Loucy (cell line): Measurements from ENCODE around the gene PANX3.

Experiments used
- H2AFZ ChIP-seq: fragments of 200-600 bp; sonication (generic); 2 replicates; pipeline ENCODE4 v1.6.0; 2016; ENCODE audit warnings: antibody characterized with exemption, mild to moderate bottlenecking, low read length, moderate library complexity
- H3F3A ChIP-seq: fragments of 200-600 bp; 2 replicates; pipeline ENCODE4 v1.6.0; 2016; ENCODE audit warnings: antibody characterized with exemption, low read depth, mild to moderate bottlenecking
- H3K27me3 ChIP-seq: fragments of 200-600 bp; sonication (generic); 2 replicates; pipeline ENCODE4 v1.6.1; 2014; ENCODE audit warnings: low read length, mild to moderate bottlenecking; ENCODE audit not compliant: insufficient read depth, poor library complexity, severe bottlenecking
- H3K36me3 ChIP-seq: fragments of 200-600 bp; sonication (generic); 2 replicates; pipeline ENCODE4 v1.6.1; 2016; ENCODE audit warnings: low read length; ENCODE audit not compliant: insufficient read depth
- H3K4me1 ChIP-seq: fragments of 200-600 bp; sonication (generic); 2 replicates; pipeline ENCODE4 v1.5.1; 2014; ENCODE audit warnings: low read length, mild to moderate bottlenecking; ENCODE audit not compliant: insufficient read depth, poor library complexity, severe bottlenecking
- H3K4me2 ChIP-seq: fragments of 200-600 bp; sonication (generic); 2 replicates; pipeline ENCODE4 v1.6.0; 2014; ENCODE audit warnings: antibody characterized with exemption, low read length, low read depth, mild to moderate bottlenecking; ENCODE audit not compliant: poor library complexity, severe bottlenecking
- H3K4me3 ChIP-seq: fragments of 200-600 bp; sonication (generic); 2 replicates; pipeline ENCODE4 v1.5.1; 2014; ENCODE audit warnings: low read length, mild to moderate bottlenecking, mixed read lengths; ENCODE audit not compliant: poor library complexity, severe bottlenecking
- H3K79me2 ChIP-seq: fragments of 200-600 bp; sonication (generic); 2 replicates; pipeline ENCODE4 v1.6.1; 2014; ENCODE audit warnings: low read length; ENCODE audit not compliant: insufficient read depth
- H3K9ac ChIP-seq: fragments of 200-600 bp; sonication (generic); 2 replicates; pipeline ENCODE4 v1.6.0; 2014; ENCODE audit warnings: mild to moderate bottlenecking, low read depth, low read length, moderate library complexity; ENCODE audit not compliant: poor library complexity, severe bottlenecking
- H3K9me2 ChIP-seq: fragments of 200-600 bp; sonication (generic); replicated peaks from 2 replicates; pipeline ENCODE4 v1.6.1; 2016; ENCODE audit warnings: low read depth, low read length, mixed read lengths
- H3K9me3 ChIP-seq: fragments of 200-600 bp; sonication (generic); 2 replicates; pipeline ENCODE4 v1.6.1; 2014; ENCODE audit warnings: mild to moderate bottlenecking, antibody characterized with exemption, low read length, low read depth; ENCODE audit not compliant: insufficient read depth
- H4K20me1 ChIP-seq: fragments of 200-600 bp; sonication (generic); 2 replicates; pipeline ENCODE4 v1.6.0; 2014; ENCODE audit warnings: antibody characterized with exemption, low read length, mild to moderate bottlenecking; ENCODE audit not compliant: insufficient read depth, poor library complexity, severe bottlenecking
- EZH2phosphoT487 ChIP-seq: fragments of 200-600 bp; IDR thresholded peaks from 2 replicates; pipeline ENCODE4 v1.6.1; 2018; ENCODE audit warnings: antibody characterized with exemption, mild to moderate bottlenecking, moderate library complexity, borderline replicate concordance
- TF ChIP-seq, protein P1 (sequence below): fragments of 200-600 bp; sonication (generic); conservative IDR thresholded peaks from 2 replicates; pipeline ENCODE4 v1.5.1; 2014; ENCODE audit warnings: mild to moderate bottlenecking, antibody characterized with exemption, low read length

Gene PANX3

DNA sequence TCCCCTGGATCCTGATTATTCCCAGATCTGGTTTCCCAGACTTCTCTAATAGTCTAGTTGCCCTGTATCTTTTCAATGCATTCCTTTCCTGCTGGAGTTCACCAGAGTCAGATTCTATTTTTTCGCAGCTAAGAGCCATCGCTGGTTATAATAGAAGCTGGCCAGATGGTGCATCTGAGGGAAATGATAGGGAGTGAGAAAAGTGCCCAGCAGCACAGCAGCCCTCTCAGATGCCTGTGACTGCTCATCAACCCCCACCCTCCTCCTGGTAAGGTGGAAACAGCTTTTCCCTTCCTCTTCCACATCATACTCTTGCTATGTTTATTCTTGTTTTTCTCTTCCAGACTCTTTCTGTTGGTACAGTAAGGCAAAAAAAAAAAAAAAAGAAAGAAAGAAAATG lies 28.7 kb upstream of the PANX3 start:
- no peak overlapping the region for H3K4me3 ChIP-seq
- H2AFZ ChIP-seq, result no peak overlapping the region
- no peak overlapping the region for H3K4me2 ChIP-seq
- TF ChIP-seq, protein P1, sequence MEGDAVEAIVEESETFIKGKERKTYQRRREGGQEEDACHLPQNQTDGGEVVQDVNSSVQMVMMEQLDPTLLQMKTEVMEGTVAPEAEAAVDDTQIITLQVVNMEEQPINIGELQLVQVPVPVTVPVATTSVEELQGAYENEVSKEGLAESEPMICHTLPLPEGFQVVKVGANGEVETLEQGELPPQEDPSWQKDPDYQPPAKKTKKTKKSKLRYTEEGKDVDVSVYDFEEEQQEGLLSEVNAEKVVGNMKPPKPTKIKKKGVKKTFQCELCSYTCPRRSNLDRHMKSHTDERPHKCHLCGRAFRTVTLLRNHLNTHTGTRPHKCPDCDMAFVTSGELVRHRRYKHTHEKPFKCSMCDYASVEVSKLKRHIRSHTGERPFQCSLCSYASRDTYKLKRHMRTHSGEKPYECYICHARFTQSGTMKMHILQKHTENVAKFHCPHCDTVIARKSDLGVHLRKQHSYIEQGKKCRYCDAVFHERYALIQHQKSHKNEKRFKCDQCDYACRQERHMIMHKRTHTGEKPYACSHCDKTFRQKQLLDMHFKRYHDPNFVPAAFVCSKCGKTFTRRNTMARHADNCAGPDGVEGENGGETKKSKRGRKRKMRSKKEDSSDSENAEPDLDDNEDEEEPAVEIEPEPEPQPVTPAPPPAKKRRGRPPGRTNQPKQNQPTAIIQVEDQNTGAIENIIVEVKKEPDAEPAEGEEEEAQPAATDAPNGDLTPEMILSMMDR, result no peak
- H3K36me3 ChIP-seq, result no peaks in the 10 kb centered on the region
- H3F3A ChIP-seq, result no peaks in the 10 kb centered on the region
- no peaks in the 10 kb centered on the region for H3K4me1 ChIP-seq
- H4K20me1 ChIP-seq, result no peaks in the 10 kb centered on the region
- no peaks in the 10 kb centered on the region for H3K9me3 ChIP-seq
- no peak overlapping the region for H3K9ac ChIP-seq
- H3K9me2 ChIP-seq, result no peaks in the 10 kb centered on the region
- H3K79me2 ChIP-seq, result no peaks in the 10 kb centered on the region
- H3K27me3 ChIP-seq, result no peaks in the 10 kb centered on the region

- H3K9me2 ChIP-seq, result no peaks in the 10 kb centered on the region
- TF ChIP-seq, protein P1, result no peak
- TF ChIP-seq EZH2phosphoT487, result no peak
- no peak overlapping the region for H3K4me2 ChIP-seq
- no peak overlapping the region for H2AFZ ChIP-seq
- H3F3A ChIP-seq, result no peaks in the 10 kb centered on the region
- H3K9me3 ChIP-seq, result no peaks in the 10 kb centered on the region
- no peaks in the 10 kb centered on the region for H3K4me1 ChIP-seq
- no peak overlapping the region for H3K4me3 ChIP-seq
- H3K9ac ChIP-seq, result no peak overlapping the region
- no peaks in the 10 kb centered on the region for H3K36me3 ChIP-seq
- H4K20me1 ChIP-seq, result no peaks in the 10 kb centered on the region
- H3K27me3 ChIP-seq, result no peaks in the 10 kb centered on the region
- H3K79me2 ChIP-seq, result no peaks in the 10 kb centered on the region
Measured at GRCh38 chr11:124583781-124584180, 27.4 kb upstream of the PANX3 start.

DNA sequence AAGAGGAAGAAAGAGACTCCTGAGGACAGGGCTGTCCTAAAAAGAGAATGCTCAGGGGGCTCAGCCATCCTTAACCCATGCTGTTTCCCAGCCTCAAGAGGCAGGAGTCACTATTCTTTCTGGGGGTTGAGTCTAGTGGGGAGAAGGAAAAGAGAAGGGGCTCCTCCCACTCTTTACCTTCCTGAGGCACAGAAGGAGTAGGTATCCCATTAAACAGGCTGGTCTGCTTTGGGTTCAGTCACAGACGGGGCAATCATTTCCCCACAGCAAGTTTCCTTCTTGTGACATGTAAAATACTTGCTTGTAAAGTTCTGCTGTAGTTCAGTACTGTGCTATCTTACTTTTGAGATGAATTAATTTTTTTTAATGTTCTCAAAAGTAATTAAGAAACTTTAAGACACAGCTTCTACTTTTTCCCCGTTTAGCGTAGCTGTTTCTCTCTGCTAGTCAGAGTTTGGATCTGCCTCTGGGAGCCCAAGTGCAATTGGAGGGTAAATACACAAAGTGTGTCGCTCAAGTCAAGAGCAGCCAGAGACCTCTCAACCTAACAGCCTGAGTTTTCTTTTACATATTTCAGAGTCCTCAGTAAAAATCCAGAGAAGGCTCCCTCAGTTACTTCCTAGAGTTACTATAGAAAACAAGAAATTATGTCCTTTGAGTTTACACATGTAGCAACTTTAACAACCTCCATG lies 26.4 kb upstream of the PANX3 start:
- Histone ChIP-seq H3K79me2 (no peaks in the 10 kb centered on the region), H3K9me2 (no peaks in the 10 kb centered on the region), H3F3A (no peaks in the 10 kb centered on the region), H3K4me3 (no peak overlapping the region), H3K4me1 (no peaks in the 10 kb centered on the region), H3K9ac (no peak overlapping the region), H3K36me3 (no peaks in the 10 kb centered on the region), H3K27me3 (no peaks in the 10 kb centered on the region), H3K4me2 (no peak overlapping the region), H2AFZ (peak overlapping the region; percentile 73), H4K20me1 (no peaks in the 10 kb centered on the region), H3K9me3 (no peaks in the 10 kb centered on the region)
- no peak for TF ChIP-seq EZH2phosphoT487
- TF ChIP-seq, protein P1, result no peak
